Fibroblast of villous mesenchyme (primary cell): ENCODE results near the gene PRL. TPM values are rescaled to one million over a fixed set of nuclear protein-coding genes. Genes with fewer than 3 reads are reported as not detected.

Experiments
- DNase-seq: peaks from one replicate; pipeline ENCODE4 v3.0.0-alpha.2; 2010; ENCODE audit warnings: low read depth
- H3K4me3 ChIP-seq: 2 replicates; pipeline ENCODE4 v1.5.1; 2011; ENCODE audit warnings: low read depth, mild to moderate bottlenecking, low read length
- CTCF ChIP-seq: IDR thresholded peaks from 2 replicates; pipeline ENCODE4 v1.5.1; 2012; ENCODE audit warnings: low read depth, mild to moderate bottlenecking, low read length; ENCODE audit not compliant: insufficient read depth
- total RNA-seq: library from RNA; depleted of rRNA; stranded (reverse); fragments of >200 nt; gene quantifications from 2 replicates; pipeline ENCODE4 v1.2.3, GENCODE V29; 2012

Gene PRL
- total RNA-seq, 1 donor: not detected

DNA sequence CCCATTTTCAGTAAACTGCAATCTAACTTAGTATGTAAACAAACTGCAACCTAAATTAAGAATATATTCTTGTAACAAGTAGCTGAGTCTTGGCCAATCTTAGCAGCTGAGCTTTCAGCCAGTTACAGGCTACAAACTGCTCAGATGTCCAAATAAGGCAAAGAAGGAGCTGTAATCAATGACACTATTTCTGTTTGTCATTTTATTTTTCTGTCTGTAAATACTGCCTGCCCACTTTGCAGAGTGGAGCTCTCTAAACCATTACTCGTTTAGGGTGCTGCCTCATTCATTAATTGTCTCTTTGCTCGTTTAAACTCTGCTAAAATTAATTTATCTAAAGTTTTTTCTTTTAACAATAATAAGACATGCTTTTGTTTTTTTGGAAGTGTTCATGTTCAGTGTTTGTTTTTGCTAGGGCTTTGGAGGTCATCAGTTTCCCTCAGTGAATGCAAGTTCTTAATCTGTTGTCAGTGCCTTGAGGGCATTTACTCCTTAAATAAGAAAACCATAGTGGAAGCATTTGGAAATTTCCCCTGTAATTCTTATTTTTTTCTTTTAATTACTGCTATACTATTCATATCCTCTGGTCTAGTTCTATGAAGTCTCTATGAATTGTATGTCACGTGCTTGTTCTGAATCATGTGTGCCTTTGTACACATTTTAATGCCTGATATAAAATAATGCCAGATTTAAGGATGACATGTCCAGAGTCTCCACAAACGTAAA, 3.6 kb upstream of the PRL start:
- no peak for TF ChIP-seq CTCF
- no peak overlapping the region for H3K4me3 ChIP-seq
- no peak for DNase-seq

DNA sequence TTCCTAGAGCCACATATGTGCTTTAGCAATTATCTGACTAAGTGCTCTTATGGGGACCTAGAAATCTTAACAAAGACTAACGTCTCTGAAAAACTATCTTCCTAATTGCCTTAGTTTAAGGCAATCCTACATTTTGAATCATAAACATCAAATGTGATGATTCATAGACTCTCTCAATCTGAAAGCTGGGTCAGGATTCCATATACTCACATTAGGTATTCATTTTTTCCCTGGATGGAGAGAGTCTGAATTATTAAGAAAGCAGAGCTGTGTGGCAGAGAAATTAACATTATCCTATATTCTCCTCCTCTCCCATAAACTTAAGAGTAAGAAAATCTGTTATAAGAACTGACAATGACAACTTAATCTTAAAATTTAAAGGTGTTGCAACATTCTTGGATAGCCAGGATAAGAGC, 1.6 kb upstream of the PRL start:
- DNase-seq: no peak
- H3K4me3 ChIP-seq: no peak overlapping the region
- TF ChIP-seq CTCF: no peak

DNA sequence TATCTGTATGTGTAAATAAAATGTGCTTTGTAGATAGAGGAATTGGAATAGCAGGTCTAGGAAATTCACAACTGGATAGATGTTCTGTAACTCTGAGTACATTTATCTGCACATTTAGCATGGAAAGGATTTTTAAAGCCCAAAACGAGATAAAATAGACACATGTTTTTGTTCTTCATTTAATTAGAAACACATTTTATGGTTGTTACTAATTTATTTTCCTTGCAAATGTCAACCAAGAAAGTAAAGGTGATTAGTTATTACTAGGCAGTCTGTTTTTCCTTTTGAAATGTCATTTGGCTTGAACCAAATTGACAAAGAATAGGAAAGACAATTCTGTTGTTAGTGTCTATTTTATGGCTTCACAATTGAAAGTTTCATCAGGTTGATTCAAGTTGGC, 769 bp downstream of the PRL start:
- no peak overlapping the region for H3K4me3 ChIP-seq
- TF ChIP-seq CTCF: no peak
- no peak for DNase-seq

- no peak for TF ChIP-seq CTCF
- DNase-seq: no peak
- H3K4me3 ChIP-seq: no peak overlapping the region
Measured at GRCh38 chr6:22295145-22295544, 1.7 kb downstream of the PRL start.

GRCh38 chr6:22294301-22294700, 2.5 kb downstream of the PRL start:
- no peak overlapping the region for H3K4me3 ChIP-seq
- no peak for TF ChIP-seq CTCF
- no peak for DNase-seq

DNA sequence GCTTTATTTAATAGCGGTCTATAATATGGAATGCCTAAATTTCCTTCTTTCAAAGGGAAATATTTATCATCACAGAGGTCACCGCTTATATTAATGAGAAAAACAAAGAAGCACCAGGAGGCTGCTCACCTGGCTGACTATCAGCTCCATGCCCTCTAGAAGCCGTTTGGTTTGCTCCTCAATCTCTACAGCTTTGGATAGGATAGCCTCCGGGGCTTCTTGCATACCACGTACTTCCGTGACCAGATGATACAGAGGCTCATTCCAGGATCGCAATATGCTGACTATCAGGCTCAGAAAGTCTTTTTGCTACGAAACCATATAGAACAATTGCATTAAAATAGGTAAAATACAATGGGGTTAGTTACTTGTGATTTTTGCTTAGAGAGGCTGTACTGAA, 6.8 kb downstream of the PRL start:
- no peak for DNase-seq
- no peak overlapping the region for H3K4me3 ChIP-seq
- TF ChIP-seq CTCF: no peak

DNA sequence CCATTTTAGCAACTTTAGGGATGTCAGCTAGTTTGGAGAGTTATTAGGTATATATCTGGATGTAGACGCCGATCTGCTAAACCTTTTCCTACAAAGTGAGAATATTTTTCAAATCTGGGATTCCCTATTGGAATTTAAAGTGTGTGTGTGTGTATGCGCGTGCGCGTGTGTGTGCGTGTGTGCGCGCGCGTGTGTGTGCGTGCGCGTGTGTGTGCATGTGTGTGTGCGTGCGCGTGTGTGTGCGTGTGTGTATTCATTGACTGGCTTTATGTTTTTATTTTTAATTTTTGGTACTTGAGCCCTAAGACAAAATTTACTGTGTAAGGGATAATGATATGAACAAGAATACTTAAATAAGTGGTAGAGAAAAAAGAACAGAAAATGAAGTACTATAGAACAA, 8.1 kb downstream of the PRL start:
- no peak for TF ChIP-seq CTCF
- no peak for DNase-seq
- H3K4me3 ChIP-seq: no peak overlapping the region
